Esophagus squamous epithelium (tissue), 5 donors: ENCODE results near the gene KCNJ1. TPM values are rescaled to one million over a fixed set of nuclear protein-coding genes. Genes with fewer than 3 reads are reported as not detected.
A peak's percentile ranks its signal among the peaks of the same experiment; 100 is the strongest.

Experiments used
- DNase-seq: peaks from one replicate; lab custom pipeline; 2025; lab: John Stamatoyannopoulos, UW
- H3K27ac ChIP-seq, 4 donors: fragments of 200-600 bp; sonication (generic); one replicate each; pipeline ENCODE4 v1.5.1; 2016 to 2019; ENCODE audit warnings: mild to moderate bottlenecking in 1 of 4
- H3K27me3 ChIP-seq, 4 donors: fragments of 200-600 bp; sonication (generic); 1 replicate in 3 of 4; 2 replicates in 1 of 4; pipeline versions ENCODE4 v1.5.1 to v1.6.0; 2017 to 2021; ENCODE audit warnings: antibody characterized with exemption in 1 of 4
- H3K36me3 ChIP-seq, 3 donors: fragments of 200-600 bp; sonication (generic); one replicate each; pipeline ENCODE4 v1.5.1; 2016 to 2019
- H3K4me1 ChIP-seq, 3 donors: fragments of 200-600 bp; sonication (generic); one replicate each; pipeline ENCODE4 v1.5.1; 2017 to 2019
- H3K4me3 ChIP-seq, 4 donors: fragments of 200-600 bp; sonication (generic); 1 replicate in 3 of 4; 2 replicates in 1 of 4; pipeline ENCODE4 v1.5.1; 2016 to 2019; ENCODE audit warnings: mild to moderate bottlenecking in 2 of 4, moderate library complexity in 1 of 4
- H3K9me3 ChIP-seq, 3 donors: fragments of 200-600 bp; sonication (generic); one replicate each; pipeline ENCODE4 v1.5.1; 2016 to 2019
- POLR2A ChIP-seq, 4 donors: fragments of 450-650 bp; IDR thresholded peaks; one replicate each; pipeline ENCODE4 v1.6.1; 2017; ENCODE audit warnings: antibody characterized with exemption in 4 of 4, mild to moderate bottlenecking in 4 of 4, moderate library complexity in 3 of 4
- WGBS, 2 donors: methylation state at CpG; one replicate each; pipeline ENCODE4 v1.1.5; 2018; 5-methylcytosine and 5-hydroxymethylcytosine counted together
- intact Hi-C: fragments of 100-400 bp; cut with DNase I; formaldehyde crosslinking; loops from one replicate; pipeline ENCODE4 v1.15.0; 2022
- total RNA-seq, 4 donors: library from RNA; depleted of rRNA; stranded (reverse); fragments of >200 nt; gene quantifications; one replicate each; pipeline ENCODE4 v1.1.0, GENCODE V29; 2016
- TF ChIP-seq, protein P1 (sequence below), 6 experiments: fragments of 450-650 bp in 4 of 6; fragments of 200-600 bp in 2 of 6; sonication (generic) in 2 of 6; IDR thresholded peaks; one replicate each; pipeline ENCODE4 v1.5.1; 2016 to 2019; ENCODE audit warnings: antibody characterized with exemption in 6 of 6, mild to moderate bottlenecking in 4 of 6, moderate library complexity in 4 of 6
- donor health status: DM: yes; HTN: yes; CAD: no.

Gene KCNJ1
- total RNA-seq, 4 donors from 2014 or later: under 0.01 to 1.3 TPM; not detected in 2

DNA sequence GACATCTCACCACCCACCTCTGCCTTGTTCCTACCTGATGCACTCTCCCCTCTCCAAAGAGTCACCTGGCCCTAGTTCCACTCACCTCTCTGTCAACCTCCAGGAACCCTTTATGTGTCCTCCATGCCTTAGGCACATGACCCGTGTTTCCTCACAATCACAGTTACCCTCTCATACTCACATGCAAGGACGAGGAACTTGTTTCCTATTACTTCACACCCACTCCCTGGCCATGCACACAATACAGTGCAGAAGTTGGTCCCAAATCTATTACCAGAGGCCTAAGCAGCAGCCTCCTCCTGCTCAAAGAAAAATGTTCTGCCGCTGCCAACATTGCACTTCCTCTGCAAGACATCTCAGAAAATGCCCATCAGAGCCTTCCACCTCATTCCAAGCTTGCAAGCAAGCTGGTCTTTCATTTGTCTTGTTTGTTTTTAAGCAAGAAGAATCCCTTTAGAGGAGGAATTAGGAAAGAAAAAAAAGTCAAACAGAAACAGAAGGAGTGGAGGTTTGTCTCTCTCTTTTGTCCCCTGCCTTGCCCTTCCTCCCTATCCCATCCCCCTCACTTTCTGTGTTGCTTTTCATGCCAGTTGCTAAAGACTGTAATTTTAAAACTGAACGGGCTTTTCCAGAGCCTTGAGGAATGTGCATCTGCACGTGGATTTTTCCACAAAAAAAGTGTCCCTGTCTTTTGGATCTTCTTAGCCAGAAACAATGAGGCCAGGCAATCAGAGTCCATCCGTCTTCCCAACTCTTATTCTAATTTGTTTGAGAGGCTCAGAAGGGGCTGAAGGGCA is 63.4 kb downstream of the KCNJ1 start:
- TF ChIP-seq, protein P1, sequence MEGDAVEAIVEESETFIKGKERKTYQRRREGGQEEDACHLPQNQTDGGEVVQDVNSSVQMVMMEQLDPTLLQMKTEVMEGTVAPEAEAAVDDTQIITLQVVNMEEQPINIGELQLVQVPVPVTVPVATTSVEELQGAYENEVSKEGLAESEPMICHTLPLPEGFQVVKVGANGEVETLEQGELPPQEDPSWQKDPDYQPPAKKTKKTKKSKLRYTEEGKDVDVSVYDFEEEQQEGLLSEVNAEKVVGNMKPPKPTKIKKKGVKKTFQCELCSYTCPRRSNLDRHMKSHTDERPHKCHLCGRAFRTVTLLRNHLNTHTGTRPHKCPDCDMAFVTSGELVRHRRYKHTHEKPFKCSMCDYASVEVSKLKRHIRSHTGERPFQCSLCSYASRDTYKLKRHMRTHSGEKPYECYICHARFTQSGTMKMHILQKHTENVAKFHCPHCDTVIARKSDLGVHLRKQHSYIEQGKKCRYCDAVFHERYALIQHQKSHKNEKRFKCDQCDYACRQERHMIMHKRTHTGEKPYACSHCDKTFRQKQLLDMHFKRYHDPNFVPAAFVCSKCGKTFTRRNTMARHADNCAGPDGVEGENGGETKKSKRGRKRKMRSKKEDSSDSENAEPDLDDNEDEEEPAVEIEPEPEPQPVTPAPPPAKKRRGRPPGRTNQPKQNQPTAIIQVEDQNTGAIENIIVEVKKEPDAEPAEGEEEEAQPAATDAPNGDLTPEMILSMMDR (IDR thresholded peaks at IDR 0.05): no peak
- TF ChIP-seq POLR2A (IDR thresholded peaks at IDR 0.05): no peak
- no peaks in the 10 kb centered on the region for H3K9me3 ChIP-seq
- H3K4me3 ChIP-seq: no peak overlapping the region
- WGBS, 2 donors: 56 to 65% methylated on average over 6 of the region's 6 CpGs
- no peak overlapping the region for H3K27ac ChIP-seq
- H3K27me3 ChIP-seq: no peaks in the 10 kb centered on the region
- intact Hi-C loops: no loop called here
- H3K36me3 ChIP-seq: peaks cover 0 to 7% (median 2%) of the 10 kb centered on the region in 3 donors
- no peaks in the 10 kb centered on the region for H3K4me1 ChIP-seq
- DNase-seq: no peak

DNA sequence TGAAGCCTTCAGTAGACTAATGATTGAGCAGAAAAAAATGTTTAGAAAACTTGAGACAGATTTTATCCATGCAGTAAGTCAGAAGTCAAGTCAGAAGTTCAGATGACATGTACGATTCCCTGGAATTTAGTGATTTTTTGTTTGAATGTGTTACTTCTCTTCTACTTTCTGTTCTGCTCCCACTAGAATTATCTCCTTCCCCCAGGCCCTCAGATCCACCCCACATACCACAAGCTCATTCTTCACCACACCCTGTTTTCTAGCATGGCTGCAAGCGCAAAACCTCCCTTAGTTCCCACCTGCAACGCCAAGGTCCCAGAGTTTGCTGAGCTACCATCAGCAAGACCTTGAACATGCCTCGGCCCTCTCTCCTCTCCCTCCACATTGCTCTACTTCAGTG is 64.1 kb downstream of the KCNJ1 start:
- 89 to 91% methylated on average over 4 of the region's 4 CpGs for WGBS, 2 donors
- TF ChIP-seq POLR2A (IDR thresholded peaks at IDR 0.05): no peak
- TF ChIP-seq, protein P1 (IDR thresholded peaks at IDR 0.05): no peak
- Histone ChIP-seq H3K27me3 (no peaks in the 10 kb centered on the region), H3K36me3 (peaks cover 0 to 7% (median 2%) of the 10 kb centered on the region in 3 donors), H3K4me1 (no peaks in the 10 kb centered on the region), H3K27ac (no peak overlapping the region), H3K4me3 (no peak overlapping the region), H3K9me3 (no peaks in the 10 kb centered on the region)
- intact Hi-C loops: no loop called here
- no peak for DNase-seq

DNA sequence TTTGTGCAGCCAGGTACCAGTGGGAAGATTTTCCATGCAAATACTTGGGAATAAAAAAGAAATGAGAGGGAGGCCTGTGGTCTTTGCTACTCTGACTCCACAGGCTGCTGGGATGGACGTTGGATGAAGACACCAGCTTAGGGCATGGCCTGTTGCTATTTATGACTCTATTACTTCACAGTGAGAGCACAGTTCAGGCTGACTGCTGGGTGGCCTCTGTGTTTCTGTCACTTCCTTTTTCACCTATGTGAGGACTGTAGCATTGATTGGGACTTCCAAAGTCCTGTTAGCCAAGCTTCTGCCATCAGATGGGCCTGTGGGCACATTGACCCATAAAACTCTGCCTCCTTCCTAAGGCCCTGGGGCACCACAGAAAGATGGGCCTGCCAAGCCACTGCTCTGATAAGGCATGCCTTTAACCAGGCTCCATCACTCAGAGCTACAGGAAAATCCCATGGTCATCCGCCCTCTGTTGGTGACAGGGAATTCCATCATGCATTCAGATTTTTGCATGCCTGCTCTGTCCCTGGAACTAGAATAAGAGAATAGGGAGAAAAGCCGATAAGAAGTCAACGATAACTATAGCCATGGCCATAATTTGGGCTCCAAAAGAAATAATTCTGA is 64.6 kb downstream of the KCNJ1 start:
- H3K4me3 ChIP-seq: no peak overlapping the region
- intact Hi-C loops: no loop called here
- no peak overlapping the region for H3K27ac ChIP-seq
- no peaks in the 10 kb centered on the region for H3K27me3 ChIP-seq
- TF ChIP-seq, protein P1 (IDR thresholded peaks at IDR 0.05): peak in 2 of 6 experiments; percentile 16 to 27
- TF ChIP-seq POLR2A (IDR thresholded peaks at IDR 0.05): no peak
- no peaks in the 10 kb centered on the region for H3K4me1 ChIP-seq
- WGBS, 2 donors: 54 to 81% methylated on average over 3 to 4 of the region's 4 CpGs
- DNase-seq: no peak
- H3K36me3 ChIP-seq: peaks cover 0 to 7% (median 2%) of the 10 kb centered on the region in 3 donors
- no peaks in the 10 kb centered on the region for H3K9me3 ChIP-seq

DNA sequence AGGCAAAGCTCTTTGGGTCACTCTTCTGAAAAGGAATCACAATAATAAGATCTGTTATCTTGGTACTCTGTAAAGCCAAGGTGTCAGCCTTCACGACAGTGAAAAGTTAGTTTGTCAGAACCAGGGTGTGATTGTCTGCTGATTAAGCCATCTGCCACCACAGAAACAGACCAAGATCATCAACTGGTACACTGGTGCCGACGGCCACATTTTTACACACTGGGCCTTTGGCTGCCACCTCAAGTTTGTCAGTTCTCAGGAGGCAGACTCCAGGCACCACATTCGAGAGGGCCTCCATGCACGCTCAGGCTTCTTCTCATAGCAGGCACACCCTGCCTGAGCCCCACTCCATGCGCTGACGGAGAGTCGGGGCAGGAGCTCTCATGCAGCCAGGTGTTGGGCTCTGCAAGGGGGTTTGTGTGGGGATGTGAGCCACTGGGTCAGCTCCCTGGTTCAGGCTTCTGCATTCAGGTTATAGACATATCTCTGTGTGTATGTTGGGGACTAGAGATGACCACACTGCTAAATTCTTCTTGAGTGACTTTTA is 66.2 kb downstream of the KCNJ1 start:
- Histone ChIP-seq H3K27ac (no peak overlapping the region), H3K4me3 (no peak overlapping the region), H3K9me3 (no peaks in the 10 kb centered on the region), H3K4me1 (no peaks in the 10 kb centered on the region), H3K27me3 (no peaks in the 10 kb centered on the region), H3K36me3 (peaks cover 0 to 7% (median 2%) of the 10 kb centered on the region in 3 donors)
- WGBS, 2 donors: 81 to 89% methylated on average over 5 to 6 of the region's 8 CpGs
- no peak for DNase-seq
- intact Hi-C loops: no loop called here
- TF ChIP-seq, protein P1 (IDR thresholded peaks at IDR 0.05): no peak
- TF ChIP-seq POLR2A (IDR thresholded peaks at IDR 0.05): no peak

DNA sequence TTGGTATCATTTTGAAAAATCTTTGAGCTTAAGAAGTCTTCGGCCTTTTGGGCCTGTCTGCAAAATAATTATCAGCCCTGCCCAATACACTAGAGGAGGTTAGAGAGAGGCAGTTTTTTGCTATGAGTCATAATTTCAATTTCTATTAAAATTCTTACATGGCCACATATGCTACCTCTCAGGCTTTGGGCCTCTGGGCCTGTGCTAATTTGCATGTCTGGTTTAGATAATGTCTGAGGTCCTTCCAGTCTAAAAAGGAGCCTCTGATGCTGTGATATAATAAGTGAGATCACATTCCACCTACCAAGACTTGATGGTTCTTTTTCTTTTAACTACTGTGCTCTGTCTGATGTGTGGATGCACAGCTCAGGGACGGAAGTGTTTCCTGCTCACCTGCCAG is 70.8 kb downstream of the KCNJ1 start:
- Histone ChIP-seq H3K36me3 (peaks cover 0 to 13% (median 2%) of the 10 kb centered on the region in 3 donors), H3K4me1 (no peaks in the 10 kb centered on the region), H3K27me3 (no peaks in the 10 kb centered on the region), H3K9me3 (no peaks in the 10 kb centered on the region), H3K27ac (no peak overlapping the region), H3K4me3 (no peak overlapping the region)
- TF ChIP-seq, protein P1 (IDR thresholded peaks at IDR 0.05): no peak
- no peak for TF ChIP-seq POLR2A (IDR thresholded peaks at IDR 0.05)
- WGBS, 2 donors: 88 to 90% methylated on average over 1 to 2 of the region's 2 CpGs
- DNase-seq: no peak
- intact Hi-C loops: no loop called here
